Aorta (tissue), 5 donors: ENCODE results near the gene PHLPP1. TPM values are rescaled to one million over a fixed set of nuclear protein-coding genes. Genes with fewer than 3 reads are reported as not detected.

ENCODE experiments used
- ATAC-seq: fragments of 200-7000 bp; cut with Tn5 transposase; one replicate; pipeline ENCODE4 v1.9.1; 2022; ENCODE audit warnings: moderate library complexity; ENCODE audit not compliant: low FRiP score
- DNase-seq, 2 donors: peaks; one replicate each; pipeline ENCODE4 v3.0.0-alpha.2; 2020
- H3K27ac ChIP-seq, 2 donors: one replicate each; pipeline ENCODE4 v1.5.1; 2013; ENCODE audit warnings: low read length in 2 of 2, mild to moderate bottlenecking in 2 of 2, moderate library complexity in 2 of 2, control low read depth in 1 of 2, inconsistent platforms in 1 of 2, low read depth in 1 of 2
- H3K27me3 ChIP-seq, 2 donors: one replicate each; pipeline ENCODE4 v1.6.1; 2013; ENCODE audit warnings: control low read depth in 1 of 2, low read length in 1 of 2, mild to moderate bottlenecking in 1 of 2, moderate library complexity in 1 of 2; ENCODE audit not compliant: insufficient read depth in 2 of 2, control insufficient read depth in 1 of 2
- H3K36me3 ChIP-seq, 2 donors: one replicate each; pipeline ENCODE4 v1.6.1; 2013; ENCODE audit warnings: control low read depth in 1 of 2, low read length in 1 of 2, mild to moderate bottlenecking in 1 of 2; ENCODE audit not compliant: insufficient read depth in 2 of 2, control insufficient read depth in 1 of 2
- H3K4me1 ChIP-seq, 2 donors: one replicate each; pipeline ENCODE4 v1.6.1; 2013; ENCODE audit warnings: low read length in 2 of 2, control low read depth in 1 of 2, mild to moderate bottlenecking in 1 of 2, moderate library complexity in 1 of 2; ENCODE audit not compliant: insufficient read depth in 2 of 2, control insufficient read depth in 1 of 2
- H3K4me3 ChIP-seq, 2 donors: one replicate each; pipeline ENCODE4 v1.5.1; 2013; ENCODE audit warnings: low read length in 2 of 2, control low read depth in 1 of 2, mild to moderate bottlenecking in 1 of 2
- H3K9me3 ChIP-seq: one replicate; pipeline ENCODE4 v1.6.1; 2013; ENCODE audit warnings: mild to moderate bottlenecking, low read length; ENCODE audit not compliant: control insufficient read depth
- WGBS, 2 donors: extraction: QIAGEN DNeasy Blood & Tissue Kit; methylation state at CpG; one replicate each; pipeline ENCODE4 v1.1.7; 2013; 5-methylcytosine and 5-hydroxymethylcytosine counted together
- intact Hi-C, 2 donors: fragments of 100-400 bp; cut with DNase I; formaldehyde crosslinking; loops; one replicate each; pipeline versions ENCODE4 v1.14.2 to v1.15.0; 2022
- polyA plus RNA-seq, 2 donors: library from polyadenylated mRNA; stranded (reverse); fragments of 200-250 nt; gene quantifications; one replicate each; pipeline ENCODE4 v1.2.3, GENCODE V29; 2013
- total RNA-seq, 2 donors: library from RNA; stranded (reverse); fragmentation: NEBNext Ultra II Directional; extraction: Animal tissue kit (Norgen Biotek cat#: 25700); gene quantifications; one replicate each; pipeline ENCODE4 v1.2.1, GENCODE V29; 2021
- donor health status: healthy with polysubstance abuse.
- donor health status: Bipolar disorder and iron deficiency.
- donor health status: DM: no; HTN: no; CAD: no.
- donor health status: DM: no; HTN: no; CAD: no.
- donor health status: DM: yes; HTN: yes; CAD: no.

PHLPP1 gene
- total and polyA plus RNA-seq, 4 donors, result 1.6 to 16.5 (median 8.3) TPM

DNA sequence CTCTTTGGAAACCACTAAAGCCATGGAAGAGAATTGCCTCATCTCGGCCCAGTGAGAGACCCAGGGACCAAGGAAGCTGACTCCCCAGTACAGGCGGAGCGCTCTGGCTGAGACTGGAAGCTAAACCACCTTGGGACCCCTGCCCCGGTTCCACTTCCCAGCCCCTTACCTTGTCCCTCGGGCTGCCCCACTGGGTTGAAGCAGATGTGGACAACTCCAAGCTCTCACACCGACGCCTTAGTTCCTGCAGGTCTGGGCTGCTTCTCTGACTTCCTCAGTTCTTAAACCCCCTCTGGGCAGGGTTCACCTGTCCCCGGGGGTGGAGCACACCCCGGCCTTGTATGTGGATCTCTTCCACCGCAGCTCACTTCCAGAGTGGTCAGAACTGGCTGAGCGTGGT is 266.2 kb downstream of the PHLPP1 start:
- Histone ChIP-seq H3K27me3 (no peaks in the 10 kb centered on the region), H3K9me3 (no peaks in the 10 kb centered on the region), H3K4me1 (no peaks in the 10 kb centered on the region), H3K27ac (no peak overlapping the region), H3K4me3 (no peak overlapping the region), H3K36me3 (no peaks in the 10 kb centered on the region)
- DNase-seq (peak in 1 of 2 donors; percentile 62), ATAC-seq (no peak)
- 91 to 98% methylated on average over 11 of the region's 11 CpGs for WGBS, 2 donors
- intact Hi-C loops, result loop anchor here in 1 of 2 donors (2.0 kb wide), 1 partner anchor 395 kb away; no protein-coding TSS in a partner anchor

- 19% methylated on average over 11 of the region's 11 CpGs for WGBS, 2 donors
Measured at GRCh38 chr18:62982600-62983251, 267.4 kb downstream of the PHLPP1 start.

DNA sequence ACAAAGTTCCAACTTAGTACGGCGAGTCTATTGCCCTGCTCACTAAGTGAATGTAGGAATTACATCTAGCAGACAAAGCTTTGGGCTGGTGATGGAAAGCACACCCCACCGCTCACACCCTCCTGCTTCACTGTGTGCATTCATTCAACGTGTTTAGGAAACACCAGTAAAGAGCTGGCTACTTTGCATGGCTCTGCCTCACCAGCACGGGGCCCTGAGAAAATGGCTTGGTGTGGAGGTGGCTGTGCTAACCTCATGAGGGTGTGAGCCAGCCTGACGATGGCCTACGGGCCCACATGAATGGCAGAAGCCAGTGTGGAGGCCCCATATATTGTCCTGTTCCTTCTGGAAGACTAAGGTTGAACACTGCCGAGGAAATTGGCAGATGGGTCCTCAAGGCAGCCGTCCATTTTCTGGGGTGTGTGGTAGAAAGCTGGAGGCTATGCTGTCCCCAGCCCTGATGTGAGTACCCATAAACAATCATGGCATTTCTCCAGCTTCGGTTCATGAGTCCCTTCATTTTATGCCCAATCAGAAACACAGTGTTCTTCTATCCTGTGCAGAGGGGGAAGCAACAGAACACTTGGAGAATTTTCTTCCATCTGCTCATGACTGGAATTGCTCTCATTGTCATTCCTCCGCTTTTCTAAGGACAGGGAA is 269.4 kb downstream of the PHLPP1 start:
- no peaks in the 10 kb centered on the region for H3K36me3 ChIP-seq
- H3K9me3 ChIP-seq, result no peaks in the 10 kb centered on the region
- H3K27ac ChIP-seq, result no peak overlapping the region
- no peaks in the 10 kb centered on the region for H3K27me3 ChIP-seq
- DNase-seq (no peak), ATAC-seq (no peak)
- H3K4me3 ChIP-seq, result no peak overlapping the region
- intact Hi-C loops, result no loop called here
- WGBS, 2 donors, result 86 to 88% methylated on average over 11 of the region's 11 CpGs
- no peaks in the 10 kb centered on the region for H3K4me1 ChIP-seq

More at GRCh38 chr18:62982600-62983251, 267.4 kb downstream of the PHLPP1 start:
- H3K27me3 ChIP-seq, result no peaks in the 10 kb centered on the region
- intact Hi-C loops, result loop anchor here (1.0 to 2.0 kb wide), 2 partner anchors 268 to 397 kb away; partner anchors contain the start of gene PHLPP1 (in 2 of the 2)
- no peaks in the 10 kb centered on the region for H3K9me3 ChIP-seq
- no peak overlapping the region for H3K27ac ChIP-seq
- H3K4me3 ChIP-seq, result peak overlapping the region in 1 of 2 donors; percentile 34
- no peaks in the 10 kb centered on the region for H3K4me1 ChIP-seq
- peak; percentile 71 for ATAC-seq
- DNase-seq, result peak in 1 of 2 donors; percentile 68
- no peaks in the 10 kb centered on the region for H3K36me3 ChIP-seq

DNA sequence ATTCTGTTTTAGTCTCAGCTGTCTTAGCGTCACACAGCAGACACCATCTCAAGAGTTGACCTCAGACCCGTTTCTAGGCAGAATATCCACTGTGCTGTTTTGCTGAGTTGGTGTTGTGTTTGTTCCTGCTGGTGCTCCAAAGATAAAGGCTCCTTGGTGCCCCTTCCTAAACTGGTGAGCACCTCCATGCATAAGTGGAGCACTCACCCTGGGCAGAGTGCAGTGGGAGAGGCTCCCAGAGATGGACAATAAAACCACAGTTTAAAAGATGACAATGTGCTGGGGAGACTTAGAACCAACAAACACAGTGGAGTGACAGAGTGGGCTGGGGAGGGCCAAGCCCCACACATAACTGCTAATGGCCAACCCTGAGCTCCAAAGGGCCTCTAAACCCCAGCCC is 271.1 kb downstream of the PHLPP1 start:
- no peaks in the 10 kb centered on the region for H3K4me1 ChIP-seq
- H3K9me3 ChIP-seq, result no peaks in the 10 kb centered on the region
- no peaks in the 10 kb centered on the region for H3K36me3 ChIP-seq
- intact Hi-C loops, result no loop called here
- no peak overlapping the region for H3K4me3 ChIP-seq
- DNase-seq (no peak), ATAC-seq (no peak)
- no peak overlapping the region for H3K27ac ChIP-seq
- 84% methylated on average over 2 of the region's 2 CpGs for WGBS, 2 donors
- no peaks in the 10 kb centered on the region for H3K27me3 ChIP-seq

- H3K27ac ChIP-seq, result no peak overlapping the region
- DNase-seq (no peak), ATAC-seq (no peak)
- 87 to 89% methylated on average over 19 of the region's 19 CpGs for WGBS, 2 donors
- no peaks in the 10 kb centered on the region for H3K36me3 ChIP-seq
- H3K4me1 ChIP-seq, result no peaks in the 10 kb centered on the region
- H3K4me3 ChIP-seq, result no peak overlapping the region
- intact Hi-C loops, result no loop called here
- H3K9me3 ChIP-seq, result no peaks in the 10 kb centered on the region
- H3K27me3 ChIP-seq, result no peaks in the 10 kb centered on the region
Measured at GRCh38 chr18:62987055-62987830, 271.9 kb downstream of the PHLPP1 start.

DNA sequence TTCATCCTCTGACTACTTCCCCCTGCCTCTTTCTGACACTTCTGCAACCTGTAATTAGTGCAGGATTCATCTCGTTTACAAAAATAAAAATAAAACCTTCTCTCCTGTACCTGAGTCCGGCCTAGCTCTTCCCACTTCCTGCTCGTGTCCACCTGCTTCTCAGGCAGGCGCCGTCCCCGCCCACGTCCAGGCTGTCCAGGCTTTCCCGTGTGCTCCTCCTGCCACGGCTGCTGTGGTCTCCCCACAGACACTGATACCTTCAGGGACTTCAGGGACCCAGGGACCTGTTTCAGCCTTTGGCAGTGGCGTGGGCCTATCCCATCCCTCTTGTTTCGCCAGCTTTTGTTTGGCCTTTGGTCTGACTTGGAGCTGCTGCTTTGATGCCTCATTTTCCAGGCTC is 272.5 kb downstream of the PHLPP1 start:
- ATAC-seq, result no peak
- intact Hi-C loops, result no loop called here
- Histone ChIP-seq H3K4me1 (no peaks in the 10 kb centered on the region), H3K27ac (no peak overlapping the region), H3K9me3 (no peaks in the 10 kb centered on the region), H3K36me3 (no peaks in the 10 kb centered on the region), H3K4me3 (no peak overlapping the region), H3K27me3 (no peaks in the 10 kb centered on the region)
- DNase-seq, result no peak
- WGBS, 2 donors, result 88 to 90% methylated on average over 11 of the region's 11 CpGs

- WGBS, 2 donors, result 83 to 86% methylated on average over 5 of the region's 5 CpGs
- DNase-seq (no peak), ATAC-seq (no peak)
- no peaks in the 10 kb centered on the region for H3K36me3 ChIP-seq
- intact Hi-C loops, result no loop called here
- no peak overlapping the region for H3K4me3 ChIP-seq
- H3K4me1 ChIP-seq, result no peaks in the 10 kb centered on the region
- no peaks in the 10 kb centered on the region for H3K27me3 ChIP-seq
- H3K27ac ChIP-seq, result no peak overlapping the region
- H3K9me3 ChIP-seq, result no peaks in the 10 kb centered on the region
Measured at GRCh38 chr18:62988471-62988870, 273.1 kb downstream of the PHLPP1 start.

GRCh38 chr18:62989195-62989594 is 273.9 kb downstream of the PHLPP1 start:
- Histone ChIP-seq H3K27ac (no peak overlapping the region), H3K4me3 (no peak overlapping the region), H3K9me3 (no peaks in the 10 kb centered on the region), H3K4me1 (no peaks in the 10 kb centered on the region), H3K36me3 (no peaks in the 10 kb centered on the region), H3K27me3 (no peaks in the 10 kb centered on the region)
- ATAC-seq (no peak), DNase-seq (no peak)
- intact Hi-C loops, result no loop called here
- WGBS, 2 donors, result 78 to 81% methylated on average over 7 of the region's 7 CpGs
